BJ (cell line): Measurements from ENCODE around the gene KIRREL1. TPM values are rescaled to one million over a fixed set of nuclear protein-coding genes. Genes with fewer than 3 reads are reported as not detected.

Experiments
- CTCF ChIA-PET: fragments of 350-600 bp; formaldehyde crosslinking; extraction: SDS; loops from one replicate; lab custom pipeline; 2021; ENCODE audit warnings: antibody characterized with exemption, inconsistent platforms; lab: Yijun Ruan, JAX
- POLR2A ChIA-PET: fragments of 300-600 bp; sonication (Branson Sonifier 250); formaldehyde crosslinking; extraction: SDS; loops from one replicate; lab custom pipeline; 2021; ENCODE audit warnings: antibody characterized with exemption; lab: Charles Lee
- DNase-seq: peaks from one replicate; pipeline ENCODE4 v3.0.0-alpha.2; 2011; ENCODE audit warnings: low read depth
- H3K27me3 ChIP-seq: 2 replicates; pipeline ENCODE4 v1.6.0; 2011; ENCODE audit warnings: low read length; ENCODE audit not compliant: control insufficient read depth, insufficient read depth
- H3K36me3 ChIP-seq: 2 replicates; pipeline ENCODE4 v1.5.1; 2011; ENCODE audit warnings: low read length; ENCODE audit not compliant: control insufficient read depth, insufficient read depth
- H3K4me3 ChIP-seq: 2 replicates; pipeline ENCODE4 v1.5.1; 2011; ENCODE audit warnings: low read depth, mild to moderate bottlenecking, control low read depth, low read length
- polyA plus RNA-seq: library from polyadenylated mRNA; depleted of rRNA; stranded (reverse); fragments of >200 nt; gene quantifications from 2 replicates; pipeline ENCODE4 v1.2.3, GENCODE V29; 2011
- TF ChIP-seq, protein P1 (sequence below): IDR thresholded peaks from 2 replicates; pipeline ENCODE4 v1.5.1; 2011; ENCODE audit warnings: low read depth, mild to moderate bottlenecking, control low read depth, inconsistent platforms, low read length, moderate library complexity; ENCODE audit not compliant: insufficient read depth

KIRREL1 gene
- polyA plus RNA-seq, 1 experiment = 65.1 TPM

DNA sequence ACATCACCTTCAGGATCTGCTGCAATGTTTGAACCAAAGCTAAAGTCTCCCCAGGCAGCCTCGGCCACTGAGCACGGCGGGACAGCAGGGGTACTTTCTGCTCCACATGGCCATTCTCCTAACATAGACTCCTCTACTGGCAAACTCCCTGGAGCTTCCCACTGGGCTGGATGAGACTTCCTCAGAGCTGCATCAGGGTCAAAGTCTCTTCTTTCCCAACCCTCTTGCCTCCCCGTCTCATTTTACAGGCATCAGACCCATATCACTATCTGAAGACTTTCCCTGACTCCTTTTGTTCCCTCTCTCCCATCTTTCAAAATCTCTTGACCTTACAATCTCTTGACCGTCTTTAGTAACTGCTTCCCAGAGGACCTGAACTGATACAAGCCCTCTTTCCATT lies 42.2 kb upstream of the KIRREL1 start:
- ChIA-PET POLR2A (no interaction called here), CTCF (interaction anchor here (1.1 to 1.7 kb wide), 4 partner anchors 11 to 174 kb away, joined by 3 to 7 read pairs (median 5); no protein-coding TSS in a partner anchor)

DNA sequence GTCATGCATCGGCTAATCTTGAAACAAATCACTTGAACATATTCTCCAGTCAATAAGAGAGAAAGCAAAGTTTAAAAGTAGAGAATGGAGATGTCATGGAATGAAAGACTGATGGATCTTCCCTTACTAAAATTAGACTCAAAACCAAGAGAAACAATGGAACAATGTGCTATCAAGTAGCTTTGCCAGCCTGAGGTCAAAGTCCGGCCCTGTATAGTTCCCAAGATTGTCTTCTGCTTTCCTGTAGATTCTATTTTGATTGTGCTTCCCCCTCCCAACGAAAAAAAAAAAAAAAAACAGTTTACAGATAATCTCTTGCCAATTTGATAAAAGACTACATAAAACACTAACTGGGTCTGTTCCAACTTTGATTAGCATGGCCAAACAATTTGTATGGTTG lies 40.8 kb upstream of the KIRREL1 start:
- H3K27me3 ChIP-seq = peaks cover 9% of the 10 kb centered on the region
- H3K4me3 ChIP-seq = no peak overlapping the region
- POLR2A ChIA-PET = no interaction called here
- CTCF ChIA-PET = no interaction called here
- no peaks in the 10 kb centered on the region for H3K36me3 ChIP-seq
- DNase-seq = no peak
- TF ChIP-seq, protein P1, sequence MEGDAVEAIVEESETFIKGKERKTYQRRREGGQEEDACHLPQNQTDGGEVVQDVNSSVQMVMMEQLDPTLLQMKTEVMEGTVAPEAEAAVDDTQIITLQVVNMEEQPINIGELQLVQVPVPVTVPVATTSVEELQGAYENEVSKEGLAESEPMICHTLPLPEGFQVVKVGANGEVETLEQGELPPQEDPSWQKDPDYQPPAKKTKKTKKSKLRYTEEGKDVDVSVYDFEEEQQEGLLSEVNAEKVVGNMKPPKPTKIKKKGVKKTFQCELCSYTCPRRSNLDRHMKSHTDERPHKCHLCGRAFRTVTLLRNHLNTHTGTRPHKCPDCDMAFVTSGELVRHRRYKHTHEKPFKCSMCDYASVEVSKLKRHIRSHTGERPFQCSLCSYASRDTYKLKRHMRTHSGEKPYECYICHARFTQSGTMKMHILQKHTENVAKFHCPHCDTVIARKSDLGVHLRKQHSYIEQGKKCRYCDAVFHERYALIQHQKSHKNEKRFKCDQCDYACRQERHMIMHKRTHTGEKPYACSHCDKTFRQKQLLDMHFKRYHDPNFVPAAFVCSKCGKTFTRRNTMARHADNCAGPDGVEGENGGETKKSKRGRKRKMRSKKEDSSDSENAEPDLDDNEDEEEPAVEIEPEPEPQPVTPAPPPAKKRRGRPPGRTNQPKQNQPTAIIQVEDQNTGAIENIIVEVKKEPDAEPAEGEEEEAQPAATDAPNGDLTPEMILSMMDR = no peak

More for the DNA sequence above, 42.2 kb upstream of the KIRREL1 start:
- H3K27me3 ChIP-seq = peaks cover 1% of the 10 kb centered on the region
- no peaks in the 10 kb centered on the region for H3K36me3 ChIP-seq
- no peak for DNase-seq
- H3K4me3 ChIP-seq = no peak overlapping the region
- TF ChIP-seq, protein P1 = no peak

DNA sequence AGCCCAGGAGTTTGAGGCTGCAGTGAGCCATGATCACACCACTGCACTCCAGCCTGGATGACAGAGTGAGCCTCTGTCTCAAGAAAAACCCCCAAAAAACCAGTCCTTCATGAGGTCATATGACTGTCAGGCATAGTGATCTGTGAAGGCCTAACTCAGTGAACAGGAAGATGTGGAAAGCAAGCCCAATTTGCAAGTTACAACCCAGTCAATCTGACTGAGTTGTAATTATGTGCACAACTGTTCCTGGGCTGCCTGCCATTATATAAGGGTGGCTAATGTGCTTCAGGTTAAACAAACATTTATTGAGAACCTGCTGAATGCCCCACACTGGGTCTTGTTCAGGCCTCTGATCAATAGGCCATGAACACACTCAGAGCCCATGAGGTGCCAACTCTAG lies 38.2 kb upstream of the KIRREL1 start:
- peaks cover 15% of the 10 kb centered on the region for H3K27me3 ChIP-seq
- ChIA-PET CTCF (no interaction called here), POLR2A (no interaction called here)
- no peak overlapping the region for H3K4me3 ChIP-seq
- TF ChIP-seq, protein P1 = no peak
- no peaks in the 10 kb centered on the region for H3K36me3 ChIP-seq
- DNase-seq = no peak

DNA sequence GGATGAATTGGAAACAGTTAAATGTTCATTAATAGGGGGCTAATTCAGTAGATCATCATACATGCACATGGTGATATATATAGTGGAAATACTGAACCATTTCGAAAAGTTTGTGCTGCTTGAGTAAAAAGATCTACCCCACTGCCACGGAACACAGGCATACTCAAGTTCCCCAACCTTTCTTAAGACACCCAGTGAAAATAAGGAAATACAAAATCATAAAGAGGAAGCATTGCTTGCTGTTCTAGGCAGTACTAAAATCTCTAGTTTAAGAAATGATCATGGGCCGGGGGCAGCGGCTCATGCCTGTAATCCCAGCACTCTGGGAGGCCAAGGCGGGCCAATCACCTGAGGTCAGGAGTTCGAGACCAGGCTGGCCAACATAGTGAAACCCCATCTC lies 37.6 kb upstream of the KIRREL1 start:
- POLR2A ChIA-PET = no interaction called here
- H3K36me3 ChIP-seq = no peaks in the 10 kb centered on the region
- no peak for DNase-seq
- CTCF ChIA-PET = no interaction called here
- H3K27me3 ChIP-seq = peaks cover 18% of the 10 kb centered on the region
- TF ChIP-seq, protein P1 = no peak
- H3K4me3 ChIP-seq = no peak overlapping the region

DNA sequence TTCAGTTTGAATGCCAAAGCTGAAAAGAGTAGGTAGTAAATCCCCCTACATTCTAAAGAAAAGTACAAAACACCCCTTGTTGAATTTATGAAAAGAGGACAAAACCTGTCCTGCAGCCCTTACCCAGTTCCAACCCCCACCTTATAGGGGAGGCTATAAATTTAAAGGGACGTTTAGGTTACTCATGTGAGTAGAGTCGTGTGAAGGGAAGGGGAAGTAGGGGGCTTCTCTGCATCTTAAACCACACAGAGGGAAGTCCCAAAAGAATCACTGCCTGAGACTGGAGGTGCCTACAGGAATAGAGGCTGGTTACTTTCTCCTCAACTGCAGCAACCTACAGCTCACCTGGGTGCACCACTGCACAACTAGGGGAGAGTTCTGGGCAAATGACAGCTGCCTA lies 36.7 kb upstream of the KIRREL1 start:
- Histone ChIP-seq H3K4me3 (no peak overlapping the region), H3K36me3 (no peaks in the 10 kb centered on the region), H3K27me3 (peaks cover 18% of the 10 kb centered on the region)
- no peak for DNase-seq
- CTCF ChIA-PET = interaction anchor here (4.8 kb wide), 1 partner anchor 165 kb away, joined by 27 read pairs; no protein-coding TSS in a partner anchor
- TF ChIP-seq, protein P1 = no peak
- POLR2A ChIA-PET = no interaction called here
